Suprapubic skin (tissue), 3 donors: Measurements from ENCODE around the gene CDC45.

ENCODE experiments used
- EP300 ChIP-seq: sonication (generic); formaldehyde crosslinking; IDR thresholded peaks from one replicate; pipeline ENCODE4 v1.6.1; 2017; ENCODE audit warnings: antibody characterized with exemption
- POLR2A ChIP-seq, 2 donors: fragments of 450-650 bp; IDR thresholded peaks; one replicate each; pipeline ENCODE4 v1.6.1; 2017; ENCODE audit warnings: antibody characterized with exemption in 2 of 2, mild to moderate bottlenecking in 2 of 2, moderate library complexity in 2 of 2
- TF ChIP-seq, protein P1 (sequence below), 2 donors: fragments of 200-600 bp in 1 of 2; fragments of 450-650 bp in 1 of 2; sonication (generic) in 1 of 2; IDR thresholded peaks; one replicate each; pipeline ENCODE4 v1.5.1; 2016 to 2019; ENCODE audit warnings: antibody characterized with exemption in 2 of 2, mild to moderate bottlenecking in 1 of 2, moderate library complexity in 1 of 2

DNA sequence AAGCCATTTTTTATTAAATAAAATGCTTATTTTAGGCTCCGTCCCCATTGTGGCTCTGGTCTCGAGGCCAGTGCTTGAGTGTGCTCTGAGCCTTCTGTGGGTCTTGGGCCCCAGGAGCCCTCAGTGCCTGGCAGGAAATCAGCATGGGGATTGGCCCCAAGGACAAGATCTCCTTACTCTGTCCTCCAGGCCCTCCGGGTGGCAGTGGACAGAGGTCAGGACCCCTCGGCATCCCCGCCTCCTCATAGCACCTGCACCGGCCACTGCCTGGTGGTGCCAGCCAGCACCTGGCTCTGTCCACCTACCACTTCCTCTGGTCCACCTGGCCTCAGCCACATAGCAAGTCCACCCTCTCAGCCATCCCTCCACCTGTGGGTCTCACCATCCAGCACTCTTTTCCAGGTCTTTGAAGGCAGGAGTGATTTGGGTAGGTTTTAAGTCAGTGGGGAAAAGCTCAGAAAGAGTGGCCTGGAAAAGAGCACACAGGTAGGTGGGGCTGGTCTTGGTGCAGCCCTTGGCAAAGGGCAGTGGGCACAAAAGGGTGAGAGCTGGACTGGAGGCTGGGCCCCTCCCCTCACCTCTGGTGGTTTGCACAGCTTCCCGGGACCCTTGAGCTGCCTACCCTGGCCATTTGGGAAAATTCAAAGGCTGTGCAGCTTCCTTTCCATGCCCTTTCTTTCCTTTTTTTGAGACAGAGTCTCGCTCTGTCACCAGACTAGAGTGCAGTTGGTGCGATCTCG lies 41.0 kb downstream of the CDC45 start:
- TF ChIP-seq, protein P1, sequence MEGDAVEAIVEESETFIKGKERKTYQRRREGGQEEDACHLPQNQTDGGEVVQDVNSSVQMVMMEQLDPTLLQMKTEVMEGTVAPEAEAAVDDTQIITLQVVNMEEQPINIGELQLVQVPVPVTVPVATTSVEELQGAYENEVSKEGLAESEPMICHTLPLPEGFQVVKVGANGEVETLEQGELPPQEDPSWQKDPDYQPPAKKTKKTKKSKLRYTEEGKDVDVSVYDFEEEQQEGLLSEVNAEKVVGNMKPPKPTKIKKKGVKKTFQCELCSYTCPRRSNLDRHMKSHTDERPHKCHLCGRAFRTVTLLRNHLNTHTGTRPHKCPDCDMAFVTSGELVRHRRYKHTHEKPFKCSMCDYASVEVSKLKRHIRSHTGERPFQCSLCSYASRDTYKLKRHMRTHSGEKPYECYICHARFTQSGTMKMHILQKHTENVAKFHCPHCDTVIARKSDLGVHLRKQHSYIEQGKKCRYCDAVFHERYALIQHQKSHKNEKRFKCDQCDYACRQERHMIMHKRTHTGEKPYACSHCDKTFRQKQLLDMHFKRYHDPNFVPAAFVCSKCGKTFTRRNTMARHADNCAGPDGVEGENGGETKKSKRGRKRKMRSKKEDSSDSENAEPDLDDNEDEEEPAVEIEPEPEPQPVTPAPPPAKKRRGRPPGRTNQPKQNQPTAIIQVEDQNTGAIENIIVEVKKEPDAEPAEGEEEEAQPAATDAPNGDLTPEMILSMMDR (IDR thresholded peaks at IDR 0.05), result no peak
- no peak for TF ChIP-seq EP300
- TF ChIP-seq POLR2A (IDR thresholded peaks at IDR 0.05), result no peak
